Stimulated activated CD4-positive, alpha-beta T cell treated with anti-CD3 and anti-CD28 coated beads, Interleukin-4, amount 100 ng/mL, for 1 hour (primary cell): Measurements from ENCODE around the gene KLF8.

Experiments used
- DNase-seq: peaks from one replicate; pipeline ENCODE4 v3.0.0-alpha.2; 2020

KLF8 gene

GRCh38 chrX:56310581-56310980 is 78.4 kb downstream of the KLF8 start:
- DNase-seq = no peak

GRCh38 chrX:56313308-56313707 is 81.2 kb downstream of the KLF8 start:
- DNase-seq = no peak

- DNase-seq = no peak
Measured at GRCh38 chrX:56314334-56314733, 82.2 kb downstream of the KLF8 start.

- no peak for DNase-seq
Measured at GRCh38 chrX:56318076-56318475, 85.9 kb downstream of the KLF8 start.

GRCh38 chrX:56319165-56319564 is 87.0 kb downstream of the KLF8 start:
- DNase-seq = no peak
